Activated naive CD4-positive, alpha-beta T cell treated with anti-CD3 and anti-CD28 coated beads for 36 hours (primary cell): ENCODE data around the gene FTO. TPM values are rescaled to one million over a fixed set of nuclear protein-coding genes. Genes with fewer than 3 reads are reported as not detected.
"Not testable (repeated sequence)": the region's sequence is repeated elsewhere in the genome, so short reads cannot be mapped to it uniquely, and the experiment has no call there.

ENCODE experiments used
- CTCF ChIA-PET: fragments of 350-600 bp; sonication (Branson Sonifier 250); formaldehyde crosslinking; loops from one replicate; lab custom pipeline; 2021; ENCODE audit warnings: antibody characterized with exemption; lab: Charles Lee
- DNase-seq: peaks from one replicate; pipeline ENCODE4 v3.0.0-alpha.2; 2020
- H3K27ac Mint-ChIP-seq: one replicate; pipeline ENCODE4 v1.8.0; 2021; ENCODE audit warnings: mild to moderate bottlenecking, mixed read lengths
- H3K27me3 Mint-ChIP-seq: one replicate; pipeline ENCODE4 v1.8.0; 2021; ENCODE audit warnings: low read depth, mixed read lengths
- H3K36me3 Mint-ChIP-seq: one replicate; pipeline ENCODE4 v1.8.0; 2021; ENCODE audit warnings: low read depth, mixed read lengths
- H3K4me1 Mint-ChIP-seq: one replicate; pipeline ENCODE4 v1.8.0; 2021; ENCODE audit warnings: low read depth, mixed read lengths
- H3K4me3 Mint-ChIP-seq: one replicate; pipeline ENCODE4 v1.8.0; 2021; ENCODE audit warnings: mild to moderate bottlenecking, moderate library complexity, mixed read lengths
- H3K9me3 Mint-ChIP-seq: one replicate; pipeline ENCODE4 v1.8.0; 2021; ENCODE audit warnings: mixed read lengths
- intact Hi-C: fragments of 100-400 bp; cut with micrococcal nuclease; formaldehyde crosslinking; loops from one replicate; pipeline ENCODE4 v1.15.1; 2023
- total RNA-seq, 2 experiments: library from RNA; stranded (reverse); gene quantifications; one replicate each; pipeline ENCODE4 v1.2.3, GENCODE V29; 2021

Gene FTO
- total RNA-seq, 2 experiments from 2014 or later = 60.2 to 63.9 TPM

- no peaks in the 10 kb centered on the region for H3K9me3 Mint-ChIP-seq
- intact Hi-C loops = no loop called here
- no peak overlapping the region for H3K27ac Mint-ChIP-seq
- H3K4me1 Mint-ChIP-seq = no peaks in the 10 kb centered on the region
- H3K4me3 Mint-ChIP-seq = no peak overlapping the region
- peaks cover 7% of the 10 kb centered on the region for H3K36me3 Mint-ChIP-seq
- CTCF ChIA-PET = no interaction called here
- DNase-seq = no peak
- H3K27me3 Mint-ChIP-seq = no peaks in the 10 kb centered on the region
Measured at GRCh38 chr16:53841884-53842283, 137.9 kb downstream of the FTO start.

- H3K4me3 Mint-ChIP-seq = no peak overlapping the region
- no peaks in the 10 kb centered on the region for H3K9me3 Mint-ChIP-seq
- H3K27ac Mint-ChIP-seq = no peak overlapping the region
- no peaks in the 10 kb centered on the region for H3K4me1 Mint-ChIP-seq
- peaks cover 10% of the 10 kb centered on the region for H3K36me3 Mint-ChIP-seq
- H3K27me3 Mint-ChIP-seq = no peaks in the 10 kb centered on the region
- intact Hi-C loops = no loop called here
- no peak for DNase-seq
- CTCF ChIA-PET = interaction anchor here (1.8 kb wide), 1 partner anchor 100 kb away, joined by 4 read pairs; no protein-coding TSS in a partner anchor
Measured at GRCh38 chr16:53843084-53843483, 139.1 kb downstream of the FTO start.

GRCh38 chr16:53844804-53845203, 140.8 kb downstream of the FTO start:
- CTCF ChIA-PET = interaction anchor here (0.6 kb wide), 1 partner anchor 69 kb away, joined by 5 read pairs; no protein-coding TSS in a partner anchor
- Mint-ChIP-seq H3K36me3 (peaks cover 10% of the 10 kb centered on the region), H3K9me3 (no peaks in the 10 kb centered on the region), H3K4me1 (peaks cover 8% of the 10 kb centered on the region), H3K27me3 (no peaks in the 10 kb centered on the region), H3K4me3 (no peak overlapping the region), H3K27ac (no peak overlapping the region)
- intact Hi-C loops = no loop called here
- DNase-seq = no peak

- CTCF ChIA-PET, DNase-seq, H3K4me1 Mint-ChIP-seq, H3K27ac Mint-ChIP-seq, H3K4me3 Mint-ChIP-seq, intact Hi-C loops, H3K27me3 Mint-ChIP-seq, H3K9me3 Mint-ChIP-seq: not testable (repeated sequence)
- H3K36me3 Mint-ChIP-seq = peaks cover 10% of the 10 kb centered on the region
Measured at GRCh38 chr16:53846549-53846948, 142.6 kb downstream of the FTO start.

GRCh38 chr16:53846971-53847370, 143.0 kb downstream of the FTO start:
- Mint-ChIP-seq H3K4me3 (no peak overlapping the region), H3K9me3 (no peaks in the 10 kb centered on the region), H3K36me3 (peaks cover 10% of the 10 kb centered on the region), H3K27me3 (no peaks in the 10 kb centered on the region), H3K4me1 (peaks cover 10% of the 10 kb centered on the region), H3K27ac (no peak overlapping the region)
- DNase-seq = no peak
- CTCF ChIA-PET = no interaction called here
- intact Hi-C loops = no loop called here

GRCh38 chr16:53848277-53848942, 144.5 kb downstream of the FTO start:
- Mint-ChIP-seq H3K9me3 (no peaks in the 10 kb centered on the region), H3K27ac (no peak overlapping the region), H3K27me3 (no peaks in the 10 kb centered on the region), H3K4me1 (peaks cover 10% of the 10 kb centered on the region), H3K4me3 (no peak overlapping the region), H3K36me3 (peaks cover 19% of the 10 kb centered on the region)
- DNase-seq = no peak
- intact Hi-C loops = no loop called here
- CTCF ChIA-PET = no interaction called here

- CTCF ChIA-PET = no interaction called here
- Mint-ChIP-seq H3K9me3 (no peaks in the 10 kb centered on the region), H3K27ac (no peak overlapping the region), H3K4me3 (no peak overlapping the region), H3K4me1 (peaks cover 10% of the 10 kb centered on the region), H3K36me3 (peaks cover 21% of the 10 kb centered on the region), H3K27me3 (no peaks in the 10 kb centered on the region)
- DNase-seq = no peak
- intact Hi-C loops = no loop called here
Measured at GRCh38 chr16:53848950-53849349, 145.0 kb downstream of the FTO start.

GRCh38 chr16:53849585-53849984, 145.6 kb downstream of the FTO start:
- H3K27ac Mint-ChIP-seq = no peak overlapping the region
- no peak overlapping the region for H3K4me3 Mint-ChIP-seq
- H3K4me1 Mint-ChIP-seq = peaks cover 10% of the 10 kb centered on the region
- peaks cover 25% of the 10 kb centered on the region for H3K36me3 Mint-ChIP-seq
- CTCF ChIA-PET = interaction anchor here (1.2 kb wide), 1 partner anchor 190 kb away, joined by 4 read pairs; no protein-coding TSS in a partner anchor
- H3K27me3 Mint-ChIP-seq = no peaks in the 10 kb centered on the region
- H3K9me3 Mint-ChIP-seq = no peaks in the 10 kb centered on the region
- DNase-seq = no peak
- intact Hi-C loops = no loop called here

- intact Hi-C loops = no loop called here
- CTCF ChIA-PET = interaction anchor here (1.2 kb wide), 1 partner anchor 190 kb away, joined by 4 read pairs; no protein-coding TSS in a partner anchor
Measured at GRCh38 chr16:53849994-53850393, 146.0 kb downstream of the FTO start.

GRCh38 chr16:53852678-53853077, 148.7 kb downstream of the FTO start:
- Mint-ChIP-seq H3K4me1 (peaks cover 10% of the 10 kb centered on the region), H3K9me3 (no peaks in the 10 kb centered on the region), H3K27me3 (no peaks in the 10 kb centered on the region), H3K36me3 (peaks cover 22% of the 10 kb centered on the region), H3K27ac (no peak overlapping the region), H3K4me3 (no peak overlapping the region)
- intact Hi-C loops = no loop called here
- CTCF ChIA-PET = no interaction called here
- no peak for DNase-seq

More at GRCh38 chr16:53849994-53850393, 146.0 kb downstream of the FTO start:
- H3K27ac Mint-ChIP-seq = no peak overlapping the region
- no peak overlapping the region for H3K4me3 Mint-ChIP-seq
- H3K27me3 Mint-ChIP-seq = no peaks in the 10 kb centered on the region
- H3K9me3 Mint-ChIP-seq = no peaks in the 10 kb centered on the region
- peaks cover 27% of the 10 kb centered on the region for H3K36me3 Mint-ChIP-seq
- peaks cover 10% of the 10 kb centered on the region for H3K4me1 Mint-ChIP-seq
- no peak for DNase-seq

- Mint-ChIP-seq H3K27me3 (no peaks in the 10 kb centered on the region), H3K4me1 (peaks cover 2% of the 10 kb centered on the region), H3K36me3 (peaks cover 23% of the 10 kb centered on the region), H3K27ac (no peak overlapping the region), H3K4me3 (no peak overlapping the region), H3K9me3 (no peaks in the 10 kb centered on the region)
- CTCF ChIA-PET = interaction anchor here (0.6 kb wide), 1 partner anchor 346 kb away, joined by 3 read pairs; no protein-coding TSS in a partner anchor
- DNase-seq = no peak
- intact Hi-C loops = no loop called here
Measured at GRCh38 chr16:53855056-53855455, 151.1 kb downstream of the FTO start.

GRCh38 chr16:53855511-53855910, 151.6 kb downstream of the FTO start:
- Mint-ChIP-seq H3K27me3 (no peaks in the 10 kb centered on the region), H3K36me3 (peaks cover 23% of the 10 kb centered on the region), H3K9me3 (no peaks in the 10 kb centered on the region), H3K27ac (no peak overlapping the region), H3K4me1 (no peaks in the 10 kb centered on the region), H3K4me3 (no peak overlapping the region)
- DNase-seq = no peak
- CTCF ChIA-PET = no interaction called here
- intact Hi-C loops = no loop called here

- DNase-seq = no peak
- Mint-ChIP-seq H3K4me3 (no peak overlapping the region), H3K36me3 (peaks cover 12% of the 10 kb centered on the region), H3K4me1 (peaks cover 2% of the 10 kb centered on the region), H3K9me3 (no peaks in the 10 kb centered on the region), H3K27me3 (no peaks in the 10 kb centered on the region), H3K27ac (no peak overlapping the region)
- CTCF ChIA-PET = no interaction called here
- intact Hi-C loops = no loop called here
Measured at GRCh38 chr16:53859995-53860540, 156.1 kb downstream of the FTO start.
